GM13977 (cell line): Measurements from ENCODE around the gene JKAMP.

Source experiments
- DNase-seq: peaks from one replicate; pipeline ENCODE4 v3.0.0; 2012; ENCODE audit warnings: low spot score
- CTCF ChIP-seq: IDR thresholded peaks from 2 replicates; pipeline ENCODE4 v1.5.1; 2012; ENCODE audit warnings: mild to moderate bottlenecking, control low read depth; ENCODE audit not compliant: insufficient read depth; ENCODE audit errors: extremely low read depth, missing control alignments
- in situ Hi-C: fragments of 300-500 bp; cut with MboI; formaldehyde crosslinking; loops from one replicate; pipeline ENCODE4 v1.12.0; 2022; ENCODE audit warnings: low sequenced_read_pairs, low pct_unique_long_range_greater_than_20kb, mixed read lengths, inconsistent platforms; ENCODE audit not compliant: unreplicated experiment

Gene JKAMP

GRCh38 chr14:59510001-59510400, 25.7 kb downstream of the JKAMP start:
- no peak for TF ChIP-seq CTCF
- no peak for DNase-seq
- in situ Hi-C loops: no loop called here

DNA sequence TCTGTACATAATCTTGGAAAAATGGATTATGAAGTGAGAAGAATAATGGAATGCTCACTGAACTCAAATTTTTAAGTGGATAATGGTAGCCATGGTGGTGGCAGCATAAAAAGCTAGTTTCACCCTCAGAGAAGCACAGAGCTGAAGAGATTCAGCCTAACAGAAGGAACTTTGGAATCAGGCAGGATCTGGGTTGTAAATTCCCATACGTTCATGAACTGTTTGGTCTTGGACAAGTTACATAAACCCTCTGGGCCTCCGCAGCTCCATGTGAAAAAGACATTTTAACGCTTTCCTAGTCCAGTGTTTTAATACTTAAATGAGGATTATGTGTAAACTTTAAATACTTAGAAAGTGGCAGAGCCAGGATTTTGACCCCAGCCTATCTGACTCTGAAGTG, 26.6 kb downstream of the JKAMP start:
- no peak for DNase-seq
- in situ Hi-C loops: no loop called here

DNA sequence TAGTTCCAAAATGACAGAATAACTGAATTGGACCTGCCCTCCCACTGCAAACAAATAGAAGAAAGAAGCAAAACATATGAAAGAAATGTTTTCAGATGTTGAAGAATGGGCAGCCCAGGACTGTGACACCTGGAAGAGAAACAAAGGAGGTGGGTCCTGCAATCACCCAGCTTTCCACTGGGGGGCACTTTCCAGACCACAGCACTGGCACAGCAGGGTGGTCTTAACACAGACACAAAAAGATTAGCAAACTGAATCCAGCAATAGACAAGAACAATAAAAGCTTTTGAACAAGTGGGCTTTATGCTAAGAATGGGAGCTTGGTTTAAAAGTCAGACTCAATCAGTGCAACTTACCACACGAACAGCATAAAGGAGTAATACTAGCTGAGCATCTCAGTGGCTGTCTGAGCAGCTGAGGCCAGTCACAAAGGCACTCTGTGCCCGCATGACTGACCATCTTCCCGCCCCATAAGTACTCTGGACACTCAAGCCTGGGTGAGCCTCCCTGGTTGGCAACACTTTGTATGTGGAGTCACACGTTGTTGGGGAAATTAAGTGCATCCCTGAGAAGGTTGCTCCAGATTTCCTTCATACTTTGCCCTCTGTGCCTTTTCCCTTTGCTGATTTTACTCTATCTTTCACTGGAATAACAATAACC, 27.7 kb downstream of the JKAMP start:
- in situ Hi-C loops: no loop called here
- DNase-seq: peak; percentile 18
- TF ChIP-seq CTCF: peak; percentile 41

More for the DNA sequence above, 26.6 kb downstream of the JKAMP start:
- TF ChIP-seq CTCF: no peak

- no peak for DNase-seq
- no peak for TF ChIP-seq CTCF
- in situ Hi-C loops: no loop called here
Observed at GRCh38 chr14:59520224-59520623, 35.9 kb downstream of the JKAMP start.

GRCh38 chr14:59529189-59529588, 44.9 kb downstream of the JKAMP start:
- DNase-seq: no peak
- TF ChIP-seq CTCF: no peak
- in situ Hi-C loops: no loop called here

DNA sequence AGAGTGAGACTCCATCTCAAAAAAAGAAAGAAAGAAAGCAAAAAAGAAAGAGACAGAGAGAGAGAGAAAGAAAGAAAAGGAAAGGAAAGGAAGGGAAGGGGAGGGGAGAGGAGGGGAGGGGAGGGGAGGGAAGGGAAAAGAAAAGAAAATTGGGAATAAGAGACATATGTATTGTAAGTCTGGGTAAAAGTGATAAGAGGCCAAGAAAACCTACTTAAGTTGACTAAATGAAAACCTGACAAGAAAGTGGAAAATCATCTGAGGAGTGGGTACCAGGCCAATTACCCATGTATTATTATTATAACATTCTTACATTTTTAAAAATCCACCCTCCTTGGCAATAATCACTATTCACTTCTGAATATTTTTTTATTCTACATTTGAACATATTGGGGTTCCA, 46.0 kb downstream of the JKAMP start:
- no peak for DNase-seq
- TF ChIP-seq CTCF: no peak
- in situ Hi-C loops: no loop called here
